Prostate gland (tissue), 2 donors: ENCODE results near the gene ZG16.

Experiments
- POLR2AphosphoS5 ChIP-seq: sonication (generic); formaldehyde crosslinking; IDR thresholded peaks from one replicate; pipeline ENCODE4 v1.6.1; 2017; ENCODE audit warnings: antibody characterized with exemption
- TF ChIP-seq, protein P1 (sequence below), 4 experiments: fragments of 200-600 bp in 2 of 4; fragments of 450-650 bp in 2 of 4; sonication (generic) in 2 of 4; IDR thresholded peaks; 1 replicate in 3 of 4; 2 replicates in 1 of 4; pipeline ENCODE4 v1.5.1; 2016 to 2019; ENCODE audit warnings: antibody characterized with exemption in 4 of 4, mild to moderate bottlenecking in 2 of 4, moderate library complexity in 2 of 4

DNA sequence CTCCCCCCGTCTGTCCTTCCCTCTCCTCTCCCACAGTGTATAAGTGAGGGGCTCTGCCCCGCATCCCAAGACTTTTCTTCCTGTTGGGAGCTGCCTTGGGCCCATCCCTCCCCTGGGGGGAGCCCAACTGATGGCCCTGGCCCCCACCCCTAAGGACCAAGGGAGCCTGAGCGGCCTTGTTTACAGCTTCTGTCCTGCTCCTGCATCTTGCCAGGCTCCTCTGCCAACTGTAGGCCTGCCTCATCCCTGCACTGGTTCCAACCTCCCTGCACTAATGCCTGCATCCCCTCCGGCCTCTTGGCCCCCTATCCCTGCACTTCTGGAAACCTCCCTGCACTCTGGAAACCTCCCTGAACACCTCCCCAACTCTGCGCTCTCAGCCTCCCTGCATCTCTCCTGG, 36.5 kb downstream of the ZG16 start:
- TF ChIP-seq, protein P1, sequence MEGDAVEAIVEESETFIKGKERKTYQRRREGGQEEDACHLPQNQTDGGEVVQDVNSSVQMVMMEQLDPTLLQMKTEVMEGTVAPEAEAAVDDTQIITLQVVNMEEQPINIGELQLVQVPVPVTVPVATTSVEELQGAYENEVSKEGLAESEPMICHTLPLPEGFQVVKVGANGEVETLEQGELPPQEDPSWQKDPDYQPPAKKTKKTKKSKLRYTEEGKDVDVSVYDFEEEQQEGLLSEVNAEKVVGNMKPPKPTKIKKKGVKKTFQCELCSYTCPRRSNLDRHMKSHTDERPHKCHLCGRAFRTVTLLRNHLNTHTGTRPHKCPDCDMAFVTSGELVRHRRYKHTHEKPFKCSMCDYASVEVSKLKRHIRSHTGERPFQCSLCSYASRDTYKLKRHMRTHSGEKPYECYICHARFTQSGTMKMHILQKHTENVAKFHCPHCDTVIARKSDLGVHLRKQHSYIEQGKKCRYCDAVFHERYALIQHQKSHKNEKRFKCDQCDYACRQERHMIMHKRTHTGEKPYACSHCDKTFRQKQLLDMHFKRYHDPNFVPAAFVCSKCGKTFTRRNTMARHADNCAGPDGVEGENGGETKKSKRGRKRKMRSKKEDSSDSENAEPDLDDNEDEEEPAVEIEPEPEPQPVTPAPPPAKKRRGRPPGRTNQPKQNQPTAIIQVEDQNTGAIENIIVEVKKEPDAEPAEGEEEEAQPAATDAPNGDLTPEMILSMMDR (IDR thresholded peaks at IDR 0.05), result no peak
- TF ChIP-seq POLR2AphosphoS5, result no peak
